ENCODE measurements around the gene ABCB4.

ABCB4 gene

DNA sequence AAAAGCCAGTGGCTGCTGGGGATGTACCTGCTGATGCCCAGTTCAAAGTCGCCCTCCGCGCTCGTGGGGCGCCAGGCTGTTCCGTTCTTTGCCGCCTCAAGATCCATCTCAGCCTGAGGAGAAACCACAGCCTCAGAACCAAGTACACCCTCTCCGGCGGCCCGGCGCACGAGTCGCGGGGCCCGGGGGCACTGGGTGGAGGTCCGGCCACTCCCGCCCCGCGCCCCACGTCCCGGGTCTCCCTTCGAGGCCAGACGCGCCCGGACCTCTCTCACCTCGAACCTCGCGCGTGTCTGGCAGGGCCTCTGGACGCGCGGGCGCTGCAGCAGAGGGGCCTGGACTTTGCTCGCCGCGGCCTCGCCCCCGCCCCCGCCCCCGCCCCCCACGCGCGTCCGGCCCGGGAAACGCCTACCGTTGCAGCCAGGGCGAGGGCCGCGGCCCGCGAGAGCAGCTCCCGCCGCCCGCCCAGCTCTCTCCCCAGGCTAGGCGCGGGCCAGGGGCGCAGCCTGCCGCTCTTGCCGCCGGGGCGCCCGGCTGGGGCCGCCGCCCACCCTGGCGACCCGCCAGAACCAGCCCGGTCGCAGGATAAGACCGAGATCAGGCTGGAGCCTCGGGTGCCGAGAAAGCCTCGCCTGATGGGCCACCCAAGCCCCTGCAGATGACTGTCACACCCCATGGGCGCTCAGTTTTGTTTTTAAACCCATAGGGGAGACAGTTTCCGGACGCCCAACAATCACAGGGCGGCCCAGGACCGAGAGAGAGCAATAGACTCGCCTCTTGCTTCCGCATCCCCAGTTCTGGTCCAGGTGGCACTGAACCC, at the start of gene ABCB4:
Gene ABCB4, minus strand, starts transcription at position 322 of the 820 bp plus-strand sequence. Its CDS starts 215 bp downstream, at position 107.
- DNase-seq: no peak

DNA sequence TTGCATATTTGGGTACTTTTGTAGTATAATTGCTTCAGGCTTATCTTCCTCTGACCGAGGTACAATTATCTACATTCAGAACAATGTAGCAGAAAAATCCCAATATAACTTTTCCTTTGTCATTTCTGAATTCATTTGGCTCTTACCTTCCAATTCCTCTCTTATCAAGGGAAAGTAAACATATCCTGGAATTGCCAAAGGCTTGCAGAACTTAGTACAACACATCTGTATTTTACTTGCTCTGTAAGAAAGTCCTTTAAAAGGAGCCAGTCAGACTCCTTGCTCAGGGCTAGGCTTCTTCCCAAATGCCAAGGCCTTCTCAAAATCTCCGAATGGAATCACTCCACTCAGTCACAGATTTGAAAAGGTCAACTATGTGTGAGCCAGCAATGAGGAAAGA, 43.3 kb upstream of the ABCB4 start:
- DNase-seq: no peak

DNA sequence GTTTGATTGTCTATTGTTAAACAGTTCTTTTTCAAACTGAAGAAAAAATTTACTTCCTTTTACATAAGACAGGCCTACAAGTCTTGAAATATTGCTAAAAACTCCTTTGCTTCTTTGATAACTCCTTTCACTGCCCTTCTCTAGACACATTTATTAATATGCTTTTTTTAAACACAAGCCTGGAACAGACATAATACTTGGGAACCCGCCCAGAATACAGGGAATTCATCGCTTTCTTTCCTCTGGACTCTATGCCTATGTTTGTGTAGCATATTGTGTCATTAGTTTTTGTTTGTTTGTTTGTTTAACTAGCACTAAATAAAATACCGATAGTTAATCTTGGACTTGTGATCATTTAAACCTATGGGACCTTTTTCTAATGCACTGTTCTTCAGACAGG, 42.4 kb upstream of the ABCB4 start:
- DNase-seq: no peak

DNA sequence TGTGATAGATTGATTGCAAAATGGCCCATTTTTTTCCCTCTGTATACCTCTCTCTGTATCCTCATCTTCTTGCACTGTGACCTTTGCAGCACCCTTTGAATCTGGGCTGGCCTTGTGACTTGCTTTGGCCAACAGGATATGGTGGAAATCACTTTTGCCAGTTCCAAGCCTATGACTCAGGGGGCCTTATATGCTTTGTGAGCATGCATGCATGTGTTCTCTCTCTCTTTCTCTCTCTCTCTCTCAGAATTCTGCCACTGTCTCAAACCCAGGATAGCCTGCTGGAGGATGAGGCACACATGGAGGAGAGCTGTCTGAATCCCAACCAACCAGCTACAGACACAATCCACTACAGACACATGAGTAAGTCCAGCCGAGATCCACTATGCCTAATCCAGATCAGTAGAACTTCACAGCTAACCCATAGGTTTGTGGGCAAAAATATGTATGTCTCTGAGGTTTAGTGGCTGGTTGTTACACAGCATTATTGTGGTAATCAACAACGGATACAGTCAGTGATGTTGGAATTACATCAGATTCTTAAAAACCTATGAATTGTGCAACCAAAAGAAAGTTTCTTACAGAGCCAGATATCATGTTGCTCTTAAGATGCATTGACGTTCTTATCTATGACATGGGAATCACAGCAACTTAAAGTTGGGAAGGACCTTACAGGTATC, 41.8 kb upstream of the ABCB4 start:
- DNase-seq: no peak

DNA sequence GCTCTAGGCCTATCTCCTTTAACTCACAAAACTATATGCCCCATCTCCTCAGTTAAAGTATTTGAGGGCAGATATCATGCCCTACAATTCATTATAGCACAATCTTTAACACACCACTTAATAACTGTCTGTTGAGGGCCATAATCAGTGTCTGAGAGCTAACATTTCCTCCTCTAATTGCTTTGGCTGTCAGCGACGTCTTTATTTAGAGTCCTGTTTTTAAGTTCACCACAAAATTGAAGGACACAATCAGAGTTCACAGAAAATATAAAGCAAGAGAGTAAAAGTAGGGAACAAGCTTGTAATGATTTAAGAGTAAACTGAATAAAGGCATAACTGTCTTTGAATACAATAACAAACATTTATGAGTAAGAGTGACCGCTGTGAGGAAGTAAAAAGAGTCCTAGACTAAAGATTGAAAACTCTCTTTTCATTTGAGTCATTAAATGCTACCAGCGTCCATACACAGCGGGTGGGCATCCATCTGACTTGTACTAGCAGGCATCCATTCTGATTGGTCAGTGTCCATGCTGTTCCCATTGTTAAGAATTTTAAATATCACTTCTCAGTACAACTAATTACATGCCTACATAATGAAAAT, 38.4 kb upstream of the ABCB4 start:
- no peak for DNase-seq

DNA sequence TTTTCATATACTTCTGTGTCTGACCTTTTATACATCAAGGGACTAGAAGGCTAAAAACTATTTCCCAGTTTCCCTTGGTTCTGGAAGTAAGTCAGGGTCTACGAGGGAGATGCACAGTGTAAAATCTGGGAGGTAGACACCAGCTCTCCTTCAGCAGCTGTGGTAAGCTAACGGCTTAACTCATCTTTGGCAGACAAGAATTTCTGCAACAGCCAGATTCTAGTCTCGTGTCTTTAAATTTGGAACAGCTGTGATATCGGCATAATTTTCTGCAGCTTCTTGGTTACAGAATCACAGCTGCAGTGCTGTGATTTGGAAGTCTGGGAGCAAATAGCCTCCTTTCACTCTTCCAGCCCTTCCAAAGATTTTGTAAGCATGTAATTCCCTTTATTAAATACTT, 37.4 kb upstream of the ABCB4 start:
- DNase-seq: no peak

DNA sequence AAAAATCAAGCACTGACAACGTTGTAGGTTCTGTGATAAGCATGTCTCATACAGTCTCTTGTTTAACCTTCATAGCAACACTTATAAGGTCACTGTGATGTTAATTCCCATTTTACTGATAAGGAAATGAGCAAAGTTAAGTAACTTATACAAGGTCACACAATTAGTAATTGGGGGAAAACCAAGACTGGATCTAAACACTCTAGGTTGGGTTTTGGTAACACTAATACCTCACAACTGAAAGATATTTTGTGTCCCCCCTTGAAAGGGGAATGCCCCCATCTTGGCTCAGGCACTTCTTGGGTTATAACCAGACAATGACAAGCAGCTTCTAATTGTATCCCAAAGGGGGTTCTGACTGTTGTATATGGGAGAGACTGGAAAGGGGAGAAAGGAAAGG, 36.0 kb upstream of the ABCB4 start:
- DNase-seq: no peak

DNA sequence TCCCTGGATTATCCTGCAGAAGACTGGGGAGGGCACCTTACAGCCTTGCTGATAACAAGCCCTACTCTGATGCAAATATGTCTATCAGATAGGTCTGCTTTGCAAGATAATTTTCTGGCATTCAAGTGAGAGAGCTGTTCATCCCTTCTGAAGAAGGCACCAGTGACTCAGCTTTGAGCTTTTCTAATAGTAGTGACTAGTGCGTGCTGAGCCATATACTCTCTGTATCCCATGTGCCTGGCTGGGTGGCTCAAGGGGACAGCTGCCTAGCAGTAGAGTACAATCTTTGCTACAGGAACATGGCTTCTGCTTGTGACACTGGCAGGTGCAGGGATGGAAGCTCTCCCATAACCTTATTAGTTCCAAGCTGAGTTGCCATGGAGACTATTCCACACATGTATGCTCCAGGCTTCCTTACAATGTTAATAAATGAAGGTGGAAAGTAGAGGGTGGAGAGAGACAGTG, 35.0 kb upstream of the ABCB4 start:
- DNase-seq: no peak

DNA sequence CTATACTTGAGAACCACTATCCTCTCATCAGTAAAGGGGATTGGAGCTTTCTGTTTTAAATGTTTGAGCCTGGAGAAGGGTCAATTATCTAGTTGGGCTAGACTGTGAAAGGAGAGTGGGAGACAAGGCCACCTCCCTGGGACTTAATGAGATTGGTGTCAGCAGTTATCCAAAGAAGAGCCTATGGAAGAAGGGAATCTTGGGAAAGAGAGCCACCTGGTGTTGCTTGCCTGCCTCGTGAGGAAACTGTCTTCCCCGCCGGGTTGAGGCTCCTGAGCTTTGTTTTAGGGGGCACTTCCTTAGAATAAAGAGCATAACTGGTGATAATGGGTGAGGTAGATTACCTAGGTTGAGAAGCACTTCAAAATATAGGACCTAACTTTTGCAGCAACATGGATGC, 32.0 kb upstream of the ABCB4 start:
- no peak for DNase-seq

DNA sequence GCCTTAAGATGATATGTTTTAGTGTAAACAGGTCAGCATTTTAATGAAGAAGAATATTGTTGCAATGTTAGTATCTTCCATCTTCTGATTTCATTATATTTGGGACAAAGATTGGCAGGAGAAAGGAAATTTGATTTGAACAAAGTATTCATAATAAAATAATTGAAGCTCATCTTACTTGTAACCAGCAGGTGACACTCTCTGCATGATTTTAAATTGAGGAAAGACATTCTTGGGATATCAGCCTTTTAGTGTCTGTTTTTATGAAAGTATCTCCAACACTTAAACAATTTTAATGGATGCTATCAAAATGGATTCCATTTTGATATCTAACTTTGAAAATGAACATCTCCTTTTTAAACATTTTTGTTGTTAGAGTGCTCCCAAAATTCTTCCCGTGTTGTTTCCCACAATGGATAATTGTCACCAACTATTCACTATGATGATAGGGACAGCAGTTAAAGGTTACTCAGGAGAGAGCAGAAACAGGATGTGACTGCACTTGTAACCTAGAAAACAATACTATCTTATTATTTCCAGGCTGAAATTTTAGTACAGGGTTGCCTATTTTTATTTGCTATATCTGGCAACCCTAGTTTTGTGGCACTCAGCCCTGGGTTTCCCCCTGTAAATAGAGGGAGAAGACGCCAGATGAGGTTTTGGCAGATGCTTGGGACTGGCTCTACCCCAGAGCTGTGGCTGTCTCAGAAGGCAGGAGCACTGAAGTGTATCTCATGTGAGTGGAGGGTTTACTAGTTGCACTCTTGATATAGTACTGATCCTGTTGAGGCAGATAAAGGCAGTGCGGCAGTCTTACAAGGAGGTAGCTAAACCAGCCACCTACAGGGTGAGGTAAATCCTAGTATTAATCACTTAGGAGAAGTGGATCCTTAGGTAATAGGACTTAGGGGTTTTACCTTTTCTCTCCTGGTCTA, 31.0 kb upstream of the ABCB4 start:
- DNase-seq: no peak

DNA sequence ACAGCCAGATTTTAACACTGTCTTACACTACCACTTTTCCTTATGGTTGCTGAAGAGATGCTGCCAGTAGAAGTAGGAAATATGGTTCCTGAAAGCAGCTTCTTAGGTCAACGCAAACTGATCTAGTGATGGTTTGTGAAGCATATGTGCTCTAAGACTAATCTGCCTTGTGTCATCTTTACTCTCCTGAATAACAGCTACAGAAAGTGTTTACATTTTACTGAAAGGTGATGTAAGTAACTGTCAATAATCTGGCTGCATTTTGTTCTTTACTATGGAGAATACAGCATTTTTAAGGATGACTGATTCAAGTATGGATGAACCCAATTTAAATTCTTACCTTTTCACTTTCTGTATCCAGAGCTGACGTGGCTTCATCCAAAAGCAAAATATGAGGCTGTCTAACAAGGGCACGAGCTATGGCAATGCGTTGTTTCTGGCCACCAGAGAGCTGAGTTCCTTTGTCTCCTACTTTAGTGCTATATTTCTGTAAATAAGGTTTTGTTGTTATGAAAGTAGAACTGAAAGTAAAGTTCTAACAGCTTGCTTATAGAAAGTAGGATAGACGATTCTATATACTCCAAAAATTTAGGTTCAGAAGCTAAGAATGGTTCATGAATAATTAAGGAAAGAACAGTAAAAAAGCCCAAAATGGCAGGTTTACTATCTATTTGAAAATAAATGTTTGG, 30.2 kb upstream of the ABCB4 start:
- DNase-seq: no peak

DNA sequence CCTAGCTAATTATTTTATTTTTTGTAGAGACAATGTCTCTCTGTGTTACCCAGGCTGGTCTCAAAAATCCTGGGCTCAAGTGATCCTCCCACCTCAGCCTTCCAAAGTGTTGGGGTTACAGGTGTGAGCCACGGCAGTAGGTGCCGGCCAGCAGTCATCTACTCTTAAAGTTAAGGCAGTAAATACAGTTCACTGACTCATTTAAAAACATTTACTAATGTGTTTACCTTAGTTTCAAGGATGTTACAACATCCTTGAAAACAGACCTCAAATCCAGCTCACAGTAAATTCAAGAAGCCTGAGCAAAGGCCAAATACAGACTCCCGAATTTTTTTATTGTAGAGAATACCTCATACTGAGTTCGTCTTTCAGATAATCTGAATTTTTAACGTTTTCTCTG, 29.6 kb upstream of the ABCB4 start:
- DNase-seq: no peak

DNA sequence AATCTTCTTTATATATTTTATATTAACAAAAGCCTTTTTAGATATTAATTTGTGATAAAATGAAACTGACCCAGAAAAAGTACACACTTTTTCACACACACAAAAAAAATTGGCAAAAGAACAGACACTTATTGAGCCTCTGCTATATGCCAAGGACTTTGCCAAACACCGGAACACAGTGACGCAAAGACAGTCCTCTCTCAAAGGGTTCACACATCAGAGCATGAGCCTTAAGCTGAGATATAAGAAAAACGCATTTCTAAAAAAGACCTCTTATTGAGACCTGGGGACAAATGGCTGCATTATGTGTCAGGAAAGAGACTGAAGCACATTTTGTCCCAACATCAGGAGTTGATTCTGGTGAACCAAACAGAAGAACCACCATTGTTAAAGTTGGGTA, 24.0 kb upstream of the ABCB4 start:
- no peak for DNase-seq

DNA sequence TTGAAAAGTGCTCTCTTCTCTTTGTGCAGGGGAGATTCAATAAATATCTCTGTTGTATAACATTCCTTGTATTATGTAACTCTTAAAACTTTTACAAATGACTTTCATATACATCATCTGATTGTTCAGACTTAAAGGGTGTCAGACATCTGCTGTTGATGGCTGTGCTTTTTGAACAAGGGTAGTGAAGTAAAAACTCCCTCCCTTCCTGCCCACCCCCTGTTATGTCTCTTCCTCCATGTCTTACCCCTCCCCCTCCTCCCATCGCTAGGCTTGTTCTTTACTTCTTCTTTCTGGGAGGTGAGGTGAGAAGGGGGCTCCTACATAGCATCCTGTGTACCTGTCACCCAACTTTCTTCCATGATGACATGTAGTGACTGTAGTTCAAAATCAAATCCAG, 23.4 kb upstream of the ABCB4 start:
- DNase-seq: no peak

DNA sequence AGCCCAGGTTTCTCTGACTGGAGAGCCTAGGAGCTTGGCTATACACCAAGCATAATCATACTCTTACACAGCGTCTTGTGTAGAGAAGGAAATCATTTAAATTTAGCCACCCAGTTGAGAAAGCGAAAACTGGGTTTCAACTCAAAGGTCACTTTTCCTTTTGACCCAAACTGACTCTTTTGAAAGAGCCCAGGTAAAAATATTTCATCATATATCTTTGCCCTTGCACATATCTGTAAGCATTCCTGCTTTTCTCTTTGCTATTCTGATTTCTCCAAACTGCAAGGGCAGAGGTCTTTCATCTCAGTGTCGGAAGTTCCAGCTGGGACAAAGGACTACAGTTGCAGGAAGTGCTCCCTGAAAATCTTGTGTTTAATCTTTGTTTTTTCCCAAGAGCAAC, 22.0 kb upstream of the ABCB4 start:
- no peak for DNase-seq

DNA sequence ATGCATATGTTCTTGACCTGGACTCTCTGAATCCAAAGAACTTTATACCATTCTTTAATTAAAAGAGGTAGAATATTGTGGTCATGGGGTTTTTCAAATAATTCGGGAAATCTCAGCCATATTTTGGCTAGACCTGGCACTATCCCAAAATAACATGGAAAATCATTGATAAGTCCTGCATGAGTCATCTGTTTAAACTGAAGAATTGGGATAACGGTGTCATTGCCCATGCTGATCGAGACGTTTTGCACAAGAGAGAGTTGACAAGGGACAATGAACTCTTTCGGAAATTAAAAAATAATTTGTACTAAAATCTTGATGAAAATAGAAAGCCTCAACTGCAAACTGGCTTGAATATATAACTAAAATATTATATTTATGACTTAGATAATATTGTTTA, 19.9 kb upstream of the ABCB4 start:
- no peak for DNase-seq

DNA sequence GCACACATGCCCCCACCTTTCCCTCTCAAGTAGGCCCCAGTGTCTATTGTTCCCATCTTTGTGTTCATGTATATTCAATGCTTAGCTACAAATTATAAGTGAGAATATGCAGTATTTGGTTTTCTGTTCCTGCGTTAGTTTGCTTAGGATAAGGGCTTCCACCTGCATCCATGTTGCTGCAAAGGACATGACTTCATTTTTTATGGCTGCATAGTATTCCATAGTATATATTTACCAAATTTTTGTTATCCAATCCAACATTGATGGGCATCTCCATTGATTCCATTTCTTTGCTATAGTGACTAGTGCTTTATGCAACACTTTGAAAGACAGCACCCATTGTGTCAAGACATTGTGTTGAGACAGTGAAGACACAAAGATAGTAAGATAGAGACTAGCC, 19.0 kb upstream of the ABCB4 start:
- no peak for DNase-seq

DNA sequence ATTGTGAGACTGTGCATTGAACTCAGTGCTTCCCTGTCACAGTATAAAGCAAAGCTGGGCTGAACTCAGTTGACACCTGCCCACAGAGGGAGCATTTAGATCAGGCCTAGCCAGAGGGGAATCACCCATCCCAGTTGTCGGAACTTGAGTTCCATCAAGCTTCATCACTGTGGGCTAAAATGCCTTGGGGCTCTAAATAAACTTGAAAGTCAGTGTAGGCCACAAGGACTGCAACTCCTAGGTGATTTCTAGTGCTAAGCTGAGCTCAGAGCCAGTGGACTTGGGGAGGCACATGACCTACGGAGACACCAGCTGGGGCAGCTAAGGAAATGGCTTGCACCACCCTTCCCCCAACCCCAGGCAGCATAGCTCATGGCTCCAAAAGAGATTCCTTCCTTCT, 7.7 kb upstream of the ABCB4 start:
- no peak for DNase-seq

DNA sequence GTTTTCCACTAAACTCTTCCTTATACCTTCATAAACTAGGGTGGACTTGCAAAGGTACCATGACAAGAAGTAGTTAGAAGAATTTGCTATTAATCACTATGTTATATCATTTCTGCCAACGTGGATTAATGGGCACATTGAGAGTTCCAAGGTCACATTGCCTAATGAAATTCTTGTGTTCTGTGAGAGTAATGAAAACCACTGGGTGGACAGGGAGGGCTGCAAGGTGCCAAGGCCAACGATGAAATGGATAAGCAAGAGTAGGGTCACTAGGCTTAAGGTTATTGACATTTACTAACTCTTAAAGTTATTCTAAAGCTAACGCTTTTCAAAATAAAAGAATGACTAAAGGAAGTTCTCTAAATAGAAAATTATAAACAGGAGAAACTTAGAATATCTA, 6.6 kb upstream of the ABCB4 start:
- DNase-seq: no peak

DNA sequence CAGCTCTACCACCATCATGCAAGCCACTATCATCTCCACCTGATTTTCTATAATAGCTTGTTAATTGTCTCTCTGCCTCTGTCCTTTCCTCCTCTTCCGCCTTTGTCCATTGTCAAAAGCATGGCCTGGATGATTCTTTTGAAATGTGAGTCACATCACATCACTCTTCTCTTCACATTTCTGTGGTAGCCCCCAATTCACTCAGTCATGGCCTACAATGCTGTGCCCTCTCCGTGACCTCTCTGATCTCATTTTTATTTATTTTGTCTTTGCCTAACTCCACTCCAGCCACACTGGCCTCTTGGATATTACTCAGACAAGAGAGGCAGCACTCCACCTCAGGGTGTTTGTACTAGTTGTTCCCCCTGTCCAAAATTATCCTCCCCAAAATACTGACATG, 4.9 kb upstream of the ABCB4 start:
- DNase-seq: no peak

DNA sequence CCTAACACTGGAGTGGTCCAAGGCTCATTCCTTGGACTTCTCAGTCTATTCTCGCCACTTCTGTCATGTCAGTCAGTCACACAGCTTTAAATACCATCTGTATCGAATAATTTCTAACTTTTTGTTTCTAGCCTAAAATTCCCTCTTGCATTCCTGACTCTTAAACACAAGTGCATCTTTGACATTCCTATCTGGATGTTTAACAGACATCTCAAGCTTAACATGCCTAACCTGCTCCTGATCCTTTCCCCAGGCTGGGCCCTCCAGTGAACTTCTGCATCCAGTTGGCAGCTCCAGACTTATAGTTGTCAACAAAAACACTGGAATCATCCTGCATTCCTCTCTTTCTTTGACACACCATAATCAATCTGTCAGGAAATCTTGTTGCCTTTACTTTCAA, 4.5 kb upstream of the ABCB4 start:
- DNase-seq: no peak

DNA sequence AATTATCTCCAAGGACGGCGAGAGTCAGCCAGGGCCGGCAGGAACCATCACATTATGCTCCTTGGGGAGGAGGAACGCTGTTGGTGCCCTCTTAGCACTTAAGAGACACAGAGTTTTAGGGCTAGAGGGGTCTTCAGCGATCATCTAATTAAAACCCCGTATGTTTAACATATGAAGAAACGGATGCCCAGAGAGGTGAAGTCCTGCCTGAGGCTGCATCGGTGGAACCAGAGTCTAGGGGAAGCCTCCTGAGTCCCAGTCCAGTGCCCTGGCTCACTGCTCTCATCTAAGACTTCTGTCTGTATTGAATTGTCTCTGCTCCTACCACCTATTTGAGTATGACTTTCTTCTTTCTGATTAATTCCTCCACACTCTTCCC, 688 bp upstream of the ABCB4 start:
- no peak for DNase-seq
